ENCODE data around the gene SLC38A9.

- no peak for TF ChIP-seq POLR2A (IDR thresholded peaks at IDR 0.05)
- TF ChIP-seq CTCF (IDR thresholded peaks at IDR 0.05), result no peak
Observed at GRCh38 chr5:55634866-55635265, 77.3 kb downstream of the SLC38A9 start.

Data from uterus (tissue), 2 donors.